K562 (cell line): ENCODE measurements around the gene CNNM3.

Source experiments
- ATF1 ChIP-seq, 2 experiments: fragments of 450-650 bp in 1 of 2; IDR thresholded peaks; 2 replicates each; pipeline ENCODE4 v1.6.1; 2016; ENCODE audit warnings: missing compliant biosample characterization in 1 of 2, missing genetic modification characterization in 1 of 2
- CREM ChIP-seq: IDR thresholded peaks from 2 replicates; pipeline ENCODE4 v1.6.1; 2014; ENCODE audit warnings: antibody characterized with exemption, low read depth
- EP300 ChIP-seq: IDR thresholded peaks from 2 replicates; pipeline ENCODE4 v1.6.1; 2012; ENCODE audit warnings: low read length, improper control_type of control experiment
- HDAC6 ChIP-seq: IDR thresholded peaks from 2 replicates; pipeline ENCODE4 v1.6.1; 2012; ENCODE audit warnings: low read depth, mild to moderate bottlenecking, control low read depth, inconsistent platforms, low read length, moderate library complexity
- PCBP1 ChIP-seq: fragments of 200-400 bp; formaldehyde crosslinking; IDR thresholded peaks from 2 replicates; pipeline ENCODE4 v1.6.1; 2018; ENCODE audit warnings: mild to moderate bottlenecking, low read depth, low read length; ENCODE audit not compliant: poor library complexity, severe bottlenecking
- TAF1 ChIP-seq: IDR thresholded peaks from 2 replicates; pipeline ENCODE4 v1.6.1; 2011; ENCODE audit warnings: mild to moderate bottlenecking, low read length, moderate library complexity; ENCODE audit not compliant: insufficient read depth, control insufficient read depth, severe bottlenecking; ENCODE audit errors: extremely low read depth
- TRIM24 ChIP-seq, 2 experiments: fragments of 450-650 bp; IDR thresholded peaks; 2 replicates each; pipeline ENCODE4 v1.6.1; 2016
- TF ChIP-seq, protein P1 (sequence below), 3 experiments: IDR thresholded peaks in 2 of 3; conservative IDR thresholded peaks in 1 of 3; 2 replicates each; pipeline ENCODE4 v1.5.1; 2011 to 2012; ENCODE audit warnings: low read length in 3 of 3, mild to moderate bottlenecking in 3 of 3, control low read depth in 2 of 3, improper control_type of control experiment in 1 of 3, inconsistent platforms in 1 of 3, low read depth in 1 of 3, mixed read lengths in 1 of 3, moderate library complexity in 1 of 3; ENCODE audit not compliant: insufficient read depth in 2 of 3

DNA sequence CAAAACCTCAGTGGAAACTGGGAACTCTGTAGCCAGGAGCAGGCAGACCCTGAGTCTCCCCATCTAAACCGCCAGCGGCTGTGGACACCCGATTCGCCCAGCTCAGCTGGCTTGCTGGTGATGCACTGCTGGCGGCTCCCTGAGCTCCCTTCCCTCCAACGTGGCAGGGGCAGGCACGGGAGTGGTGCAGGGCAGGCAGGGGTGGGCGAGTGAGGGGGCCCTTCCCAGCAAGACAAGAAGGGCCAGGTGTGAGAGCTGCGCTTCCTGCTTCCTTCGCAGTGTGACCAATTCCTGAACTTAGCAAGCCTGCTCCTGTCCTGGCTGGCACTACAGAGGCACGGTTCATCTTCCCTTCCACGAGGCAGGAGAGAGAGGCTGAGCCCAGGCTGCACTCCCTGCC is 66.2 kb downstream of the CNNM3 start:
- TF ChIP-seq TAF1: no peak
- TF ChIP-seq PCBP1: no peak
- TF ChIP-seq HDAC6: no peak
- TF ChIP-seq EP300: no peak
- TF ChIP-seq, protein P1, sequence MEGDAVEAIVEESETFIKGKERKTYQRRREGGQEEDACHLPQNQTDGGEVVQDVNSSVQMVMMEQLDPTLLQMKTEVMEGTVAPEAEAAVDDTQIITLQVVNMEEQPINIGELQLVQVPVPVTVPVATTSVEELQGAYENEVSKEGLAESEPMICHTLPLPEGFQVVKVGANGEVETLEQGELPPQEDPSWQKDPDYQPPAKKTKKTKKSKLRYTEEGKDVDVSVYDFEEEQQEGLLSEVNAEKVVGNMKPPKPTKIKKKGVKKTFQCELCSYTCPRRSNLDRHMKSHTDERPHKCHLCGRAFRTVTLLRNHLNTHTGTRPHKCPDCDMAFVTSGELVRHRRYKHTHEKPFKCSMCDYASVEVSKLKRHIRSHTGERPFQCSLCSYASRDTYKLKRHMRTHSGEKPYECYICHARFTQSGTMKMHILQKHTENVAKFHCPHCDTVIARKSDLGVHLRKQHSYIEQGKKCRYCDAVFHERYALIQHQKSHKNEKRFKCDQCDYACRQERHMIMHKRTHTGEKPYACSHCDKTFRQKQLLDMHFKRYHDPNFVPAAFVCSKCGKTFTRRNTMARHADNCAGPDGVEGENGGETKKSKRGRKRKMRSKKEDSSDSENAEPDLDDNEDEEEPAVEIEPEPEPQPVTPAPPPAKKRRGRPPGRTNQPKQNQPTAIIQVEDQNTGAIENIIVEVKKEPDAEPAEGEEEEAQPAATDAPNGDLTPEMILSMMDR (IDR thresholded peaks at IDR 0.05 in 2 of 3, conservative IDR thresholded peaks at IDR 0.05 in 1 of 3; ENCODE audit: insufficient read depth in 2 of 3, low read depth in 1 of 3, low read length in 3 of 3): no peak
- no peak for TF ChIP-seq TRIM24 (IDR thresholded peaks at IDR 0.05)
- no peak for TF ChIP-seq CREM
- TF ChIP-seq ATF1 (CRISPR knock-in tag; IDR thresholded peaks at IDR 0.05): no peak
- TF ChIP-seq ATF1 (tag; IDR thresholded peaks at IDR 0.05): no peak
